ENCODE results near the gene COL8A2.

The COL8A2 gene

DNA sequence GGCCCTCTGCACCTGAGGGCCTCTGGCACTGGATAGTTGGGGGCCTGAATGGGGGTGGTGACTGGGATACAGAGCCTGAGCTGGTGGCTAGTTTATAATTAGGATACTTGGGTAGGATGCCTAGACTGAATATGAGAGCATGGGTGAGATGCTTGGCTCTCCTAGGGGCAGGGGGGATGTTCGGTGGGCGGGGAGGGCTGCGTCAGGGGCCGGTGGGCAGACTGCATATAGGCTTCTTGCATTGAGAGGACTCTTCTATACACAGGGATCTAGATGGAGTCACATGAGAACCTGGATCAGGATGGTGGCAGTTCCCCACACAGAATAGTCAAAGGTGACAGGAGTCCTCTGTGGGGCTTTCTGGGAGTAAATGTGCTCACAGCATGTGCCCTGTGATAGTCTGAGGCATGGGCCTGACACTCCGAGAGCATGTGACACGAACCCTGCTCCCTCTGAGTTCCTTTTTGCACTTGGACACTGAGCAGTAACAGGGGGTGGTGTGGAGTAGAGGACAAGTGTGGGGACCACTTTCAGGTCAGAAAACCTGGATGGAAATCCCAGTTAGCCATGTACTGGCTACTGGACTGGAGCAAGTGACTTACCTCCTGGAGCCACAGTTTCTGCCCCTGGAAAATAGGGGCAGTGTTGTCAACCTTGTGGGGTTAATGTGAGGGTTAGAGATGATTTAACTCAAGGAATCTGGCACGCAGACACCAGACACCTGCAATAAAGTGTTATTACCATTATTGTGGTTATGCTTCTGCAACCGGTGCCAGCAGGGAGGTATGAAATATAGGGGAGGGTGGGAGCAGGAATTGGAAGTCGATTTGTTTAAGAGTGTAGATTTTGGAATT lies 33.2 kb upstream of the COL8A2 start:
- DNase-seq (ENCODE audit: low read depth), result no peak

- DNase-seq (ENCODE audit: low read depth), result no peak
These were observed 32.3 kb upstream of the COL8A2 start for GRCh38 chr1:36157115-36157903.

DNA sequence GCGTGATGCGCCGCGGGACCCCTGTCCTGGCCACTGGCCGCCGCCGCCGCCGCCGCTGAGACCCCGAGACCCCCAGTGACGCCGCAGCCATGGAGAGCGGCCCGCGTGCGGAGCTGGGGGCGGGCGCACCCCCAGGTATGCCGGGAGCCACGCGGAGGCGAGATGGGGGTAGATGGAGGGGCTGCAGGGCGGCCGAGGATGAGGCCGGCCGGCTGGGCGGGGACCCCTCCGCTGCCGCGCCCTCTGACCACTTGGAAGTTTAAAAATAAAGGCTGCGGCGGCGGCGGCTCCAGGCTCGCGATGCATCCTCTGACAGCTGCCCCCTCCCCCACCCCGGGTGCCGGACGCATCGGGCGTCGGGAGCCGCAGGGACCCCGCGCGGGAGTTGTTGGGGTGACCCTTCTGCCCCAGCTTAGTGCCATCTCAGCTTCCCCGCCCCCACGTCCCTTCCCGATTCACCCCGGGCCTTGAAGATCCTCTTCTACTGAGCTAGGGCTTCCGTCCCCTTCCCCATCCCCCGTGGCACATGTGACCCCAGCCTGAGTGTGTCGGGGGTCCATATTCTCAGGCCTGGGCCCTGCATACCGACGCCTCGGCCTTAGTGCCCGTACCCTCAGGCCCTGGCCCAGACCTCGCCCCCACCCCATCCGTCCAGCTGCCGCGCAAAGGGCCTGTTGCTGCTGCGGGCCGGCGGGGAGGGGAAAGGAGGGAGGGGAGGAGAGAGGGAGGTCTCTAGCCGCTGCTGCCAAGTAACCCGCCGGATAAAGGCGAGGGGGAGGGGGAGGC lies 31.5 kb upstream of the COL8A2 start:
- DNase-seq (ENCODE audit: low read depth), result no peak

DNA sequence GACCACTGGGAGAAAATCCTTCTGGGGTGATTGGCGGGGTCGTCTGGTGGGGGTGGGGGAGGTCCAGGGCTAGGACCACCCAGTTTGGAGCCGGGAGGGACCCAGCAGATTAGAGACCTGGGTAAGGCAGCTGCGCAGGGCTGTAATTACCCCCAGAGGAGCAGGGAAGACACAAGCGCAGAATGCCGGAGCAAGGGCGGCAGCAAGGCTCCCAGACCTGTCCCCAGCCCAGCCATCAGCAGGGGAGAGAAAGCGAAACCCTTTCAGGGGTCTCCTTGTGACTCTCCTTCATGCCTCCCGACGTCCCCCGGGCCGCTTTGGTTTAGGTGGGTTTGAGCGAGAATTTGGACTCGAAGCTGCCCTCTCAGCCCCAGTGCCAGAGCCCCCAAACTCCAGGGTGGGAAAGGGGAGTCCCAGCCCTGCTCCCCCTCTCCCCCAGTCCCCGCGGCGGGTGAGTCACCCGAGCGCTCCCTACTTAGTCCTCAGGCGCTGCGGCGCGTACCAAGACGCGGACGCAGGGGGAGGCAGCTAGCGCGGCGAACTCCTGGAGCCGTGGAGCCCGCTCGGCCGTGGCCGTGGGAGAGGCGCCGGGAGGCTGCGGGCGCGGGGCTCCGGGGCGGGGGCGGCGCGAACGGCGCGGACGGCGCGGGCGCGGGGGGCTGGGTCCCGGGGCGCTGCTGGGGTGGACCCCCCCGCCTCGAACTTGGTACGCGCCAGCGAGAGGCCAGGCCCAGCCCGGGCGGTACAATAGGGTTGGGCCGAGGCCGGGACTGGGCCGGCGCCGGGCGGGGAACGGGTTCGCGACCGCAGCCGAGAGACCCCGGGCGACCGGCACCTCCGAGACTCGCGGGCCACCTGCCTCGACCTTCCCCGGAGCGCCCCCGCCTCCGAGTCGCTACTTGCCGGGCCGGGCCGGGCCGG lies 30.6 kb upstream of the COL8A2 start, which contains the start of gene MAP7D1:
MAP7D1 (plus strand) TSS at position 753 of the 921 bp plus-strand sequence. CDS start 258 bp downstream, outside the sequence.
- DNase-seq (ENCODE audit: low read depth), result no peak

DNA sequence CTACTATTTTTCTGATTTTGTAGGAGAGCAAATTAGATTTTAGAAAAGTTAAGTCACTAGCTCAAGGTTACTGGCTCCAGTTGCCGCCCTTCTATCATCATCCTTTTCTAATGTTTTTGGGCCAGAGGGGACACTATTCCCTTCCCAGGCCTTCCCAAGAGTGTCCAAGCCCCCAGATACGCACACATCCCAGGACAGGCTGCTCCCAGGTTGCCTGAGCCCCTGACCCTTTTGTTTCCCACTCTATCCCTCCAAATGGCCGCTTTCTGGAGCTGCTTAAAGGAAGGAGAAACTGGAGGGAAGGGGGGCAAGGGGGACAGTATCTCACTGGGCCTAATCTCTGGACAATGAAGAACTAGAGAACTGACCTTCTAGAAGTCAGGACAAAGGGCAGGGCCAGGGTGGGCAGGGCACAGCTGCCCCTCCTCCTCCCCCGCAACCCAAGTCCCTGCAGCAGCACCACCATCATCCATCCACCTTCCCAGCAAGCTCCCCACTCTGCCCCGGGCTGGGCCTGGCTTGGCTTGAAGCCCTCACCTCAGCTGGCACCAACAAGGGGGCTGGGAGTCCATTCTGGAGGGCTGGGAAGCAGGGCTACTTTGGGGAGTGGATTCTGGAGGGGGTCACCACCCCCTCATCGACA lies 29.9 kb upstream of the COL8A2 start:
- DNase-seq (ENCODE audit: low read depth), result no peak

DNA sequence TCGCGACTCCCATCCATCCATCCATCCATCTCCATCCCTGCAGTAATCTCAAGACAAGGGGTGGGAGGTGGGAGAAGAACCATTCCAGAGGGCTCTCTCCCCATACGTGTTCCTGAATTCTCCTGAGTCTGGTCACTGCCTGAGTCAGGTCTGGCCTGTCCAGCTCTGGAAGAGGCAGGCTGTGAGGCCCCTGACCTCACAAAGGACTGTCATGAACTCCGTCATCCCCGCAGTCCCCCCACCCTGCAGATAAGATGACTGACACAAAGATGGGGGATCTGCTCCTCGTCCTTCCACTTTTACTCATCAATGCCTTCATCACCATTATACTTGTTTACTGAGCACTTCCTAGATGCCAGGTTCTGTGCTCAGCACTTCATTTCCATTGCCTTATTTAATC lies 29.3 kb upstream of the COL8A2 start:
- DNase-seq (ENCODE audit: low read depth), result no peak

DNA sequence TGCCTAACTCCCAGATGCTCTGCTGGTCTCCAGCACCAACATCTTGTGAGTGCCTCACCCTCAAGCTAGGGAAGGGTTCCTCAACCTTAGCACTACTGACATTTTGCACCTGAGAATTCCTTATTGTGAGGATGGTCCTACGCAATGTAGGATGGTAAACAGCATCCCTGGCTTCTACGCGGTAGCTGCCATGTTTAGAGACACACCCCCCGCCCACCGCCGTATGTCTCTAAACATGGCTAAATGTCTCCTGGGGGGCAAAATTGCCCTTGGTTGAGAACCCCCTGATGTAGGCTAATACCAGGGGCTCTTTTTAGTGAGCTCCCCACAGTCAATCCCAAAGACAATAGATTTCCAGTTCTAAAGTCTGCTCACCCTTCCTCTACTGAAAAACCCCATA lies 28.5 kb upstream of the COL8A2 start:
- no peak for DNase-seq (ENCODE audit: low read depth)

DNA sequence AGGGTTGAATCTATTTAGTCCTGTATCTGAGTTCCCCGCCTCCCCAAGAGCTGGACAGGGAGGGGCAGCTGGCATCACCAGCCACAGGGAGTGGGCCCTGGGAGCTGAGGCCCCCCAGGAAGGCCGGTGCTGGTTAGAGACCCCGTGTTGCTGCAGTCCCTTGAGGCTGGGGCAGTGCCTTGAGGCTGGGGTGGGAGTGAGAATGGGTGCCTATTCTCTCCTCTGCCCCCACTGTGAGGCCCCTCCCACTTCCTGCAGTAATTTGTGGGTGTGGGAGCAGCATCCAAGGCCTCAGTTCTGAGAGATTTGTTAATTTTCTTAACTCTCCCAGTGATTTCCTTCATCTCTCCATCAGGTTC lies 26.8 kb upstream of the COL8A2 start:
- no peak for DNase-seq (ENCODE audit: low read depth)

DNA sequence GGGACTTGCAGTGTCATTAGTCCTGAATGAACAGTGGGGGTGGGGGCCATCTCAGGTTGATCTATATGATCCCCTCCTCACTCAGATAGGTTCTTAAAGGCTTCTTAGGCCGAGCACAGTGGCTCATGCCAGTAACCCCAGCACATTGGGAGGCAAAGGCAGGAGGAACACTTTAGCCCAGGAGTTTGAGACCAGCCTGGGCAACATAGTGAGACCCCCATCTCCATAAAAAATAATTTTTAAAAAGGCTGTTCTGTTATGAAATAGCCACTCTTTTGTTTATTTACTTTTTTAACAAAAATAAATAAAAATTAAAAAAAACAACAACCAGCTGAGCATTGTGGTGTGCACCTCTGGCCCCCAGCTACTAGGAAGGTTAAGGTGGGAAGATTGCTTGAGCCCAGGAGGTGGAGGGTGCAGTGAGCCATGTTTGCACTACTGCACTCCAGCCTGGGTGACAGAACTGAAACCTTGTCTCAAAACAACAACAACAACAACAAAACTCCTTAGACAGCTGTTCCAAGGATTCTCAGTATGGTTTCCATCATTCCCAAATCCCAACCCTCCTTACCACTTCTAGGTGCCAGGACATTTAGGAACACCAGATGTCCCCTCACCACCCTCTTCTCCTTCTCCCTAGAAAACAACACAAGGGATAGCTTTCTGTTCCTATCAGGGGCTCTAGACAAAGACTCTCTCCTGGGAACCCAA lies 26.3 kb upstream of the COL8A2 start:
- no peak for DNase-seq (ENCODE audit: low read depth)

GRCh38 chr1:36150296-36151133 lies 25.5 kb upstream of the COL8A2 start:
- peak; percentile 86 for DNase-seq (ENCODE audit: low read depth)

- DNase-seq (ENCODE audit: low read depth), result no peak
These were observed 24.9 kb upstream of the COL8A2 start for GRCh38 chr1:36149973-36150295.

GRCh38 chr1:36149237-36149972 lies 24.4 kb upstream of the COL8A2 start, which contains the start of gene TRAPPC3:
TSS of gene TRAPPC3 (minus strand) at chr1:36149486. CDS start at chr1:36149378, 108 bp downstream.
- DNase-seq (ENCODE audit: low read depth), result peak; percentile 99

GRCh38 chr1:36148821-36149236 lies 23.8 kb upstream of the COL8A2 start:
- no peak for DNase-seq (ENCODE audit: low read depth)

DNA sequence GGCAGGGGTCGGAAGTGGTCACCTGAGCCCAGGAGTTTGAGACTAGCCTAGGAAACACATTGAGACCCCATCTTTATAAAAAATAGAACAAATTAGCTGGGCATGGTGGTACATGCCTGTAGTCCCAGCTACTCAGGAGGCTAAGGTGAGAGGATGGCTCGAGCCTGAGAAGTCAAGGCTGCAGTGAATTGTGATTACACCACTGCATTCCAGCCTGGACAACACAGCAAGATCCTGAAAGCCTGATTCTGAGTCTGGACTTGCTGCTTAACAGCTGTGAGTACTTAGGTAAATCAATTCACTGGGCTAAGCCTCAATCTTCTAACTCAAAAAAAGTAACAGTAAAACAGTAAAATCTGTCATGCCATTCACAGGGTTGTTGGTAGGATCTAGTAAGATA lies 19.4 kb upstream of the COL8A2 start:
- no peak for DNase-seq (ENCODE audit: low read depth)

- no peak for DNase-seq (ENCODE audit: low read depth)
These were observed 18.4 kb upstream of the COL8A2 start for GRCh38 chr1:36143424-36143823.

GRCh38 chr1:36142121-36142520 lies 17.1 kb upstream of the COL8A2 start:
- no peak for DNase-seq (ENCODE audit: low read depth)

DNA sequence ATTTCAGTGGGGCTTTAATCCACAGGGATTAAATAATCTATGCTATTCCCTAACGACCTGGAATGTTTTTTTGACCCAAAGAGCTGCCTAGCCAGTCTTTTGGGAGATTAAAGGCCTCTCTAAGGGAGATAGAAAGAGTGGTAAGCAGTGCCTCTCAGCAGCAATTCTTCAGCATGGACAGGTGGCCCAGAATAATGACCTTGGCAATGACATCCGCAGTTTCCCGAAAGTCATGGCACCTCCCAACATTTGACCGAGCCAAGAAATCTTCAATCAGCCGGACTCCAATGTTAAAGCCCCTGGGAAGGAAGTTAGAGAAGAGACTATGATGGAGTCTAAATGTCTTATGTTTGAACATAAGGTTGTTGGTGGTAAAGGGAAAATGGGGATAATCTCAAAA lies 14.5 kb upstream of the COL8A2 start:
- no peak for DNase-seq (ENCODE audit: low read depth)

- no peak for DNase-seq (ENCODE audit: low read depth)
These were observed 12.8 kb upstream of the COL8A2 start for GRCh38 chr1:36137776-36138175.

GRCh38 chr1:36137226-36137625 lies 12.2 kb upstream of the COL8A2 start:
- no peak for DNase-seq (ENCODE audit: low read depth)

All from non-pigmented ciliary epithelial cell (primary cell).